ENCODE data around the gene NME3. TPM values are rescaled to one million over a fixed set of nuclear protein-coding genes. Genes with fewer than 3 reads are reported as not detected.

Gene NME3
- total and polyA plus RNA-seq, 2 donors (not counting 3 experiments of a cell fraction or from before 2014, with no cell fraction given), result 38.2 to 74.4 TPM

DNA sequence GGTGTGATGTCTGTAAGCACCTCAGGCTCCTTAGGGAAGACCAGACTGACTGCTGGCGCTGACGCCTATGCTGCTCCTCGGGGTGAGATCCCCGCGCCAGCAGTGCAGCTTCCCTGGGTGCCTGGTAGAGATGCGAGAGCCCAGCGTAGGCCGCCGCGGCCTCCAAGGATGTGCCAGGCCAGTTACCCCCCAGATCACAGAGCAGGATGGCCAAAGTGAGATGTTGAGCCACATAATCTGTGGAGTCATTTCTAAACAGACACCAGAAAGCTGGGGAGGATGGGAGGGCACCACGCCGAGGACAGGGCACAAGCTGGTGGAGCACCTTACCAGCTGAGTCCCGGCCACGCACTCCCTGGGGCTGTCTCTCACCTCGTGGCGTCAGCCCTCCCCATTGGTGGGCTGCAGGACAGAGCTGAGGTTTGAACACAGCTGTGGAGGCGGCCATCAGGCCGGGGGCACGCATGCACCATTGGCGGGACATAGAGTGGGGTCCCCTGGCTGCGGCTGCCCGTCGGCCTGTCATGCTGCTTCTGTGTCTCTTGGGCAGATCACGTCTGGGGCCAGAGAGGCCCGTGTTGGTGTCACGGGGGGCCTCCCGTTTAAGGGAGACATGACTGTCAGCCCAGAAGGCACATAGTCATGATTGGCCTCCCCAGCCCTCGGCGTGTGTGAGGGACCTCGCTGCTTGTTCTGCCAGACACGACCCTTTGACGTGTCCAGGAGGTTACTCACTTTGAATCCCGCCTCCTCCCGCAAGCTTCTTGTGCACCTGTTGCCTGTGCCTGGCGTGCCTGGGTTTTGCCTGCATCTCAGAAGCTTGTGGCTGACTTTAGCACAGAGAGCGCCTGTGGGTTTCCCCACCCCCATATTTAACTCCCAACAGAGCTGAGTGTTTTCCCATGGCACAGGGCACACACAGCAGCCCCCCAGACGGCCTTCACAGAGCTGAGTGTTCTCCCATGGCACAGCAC, 43.4 kb downstream of the NME3 start:
- TF ChIP-seq POLR2A (IDR thresholded peaks at IDR 0.05; ENCODE audit: low read depth, low read length) (no peak), JUN (IDR thresholded peaks at IDR 0.05; ENCODE audit: borderline replicate concordance, insufficient read depth, insufficient read length, low read depth) (no peak), GATA2 (IDR thresholded peaks at IDR 0.05; ENCODE audit: insufficient read depth, insufficient read length, low read depth, low read length) (no peak), MYC (IDR thresholded peaks at IDR 0.05; ENCODE audit: low read depth, low read length) (no peak), EZH2 (IDR thresholded peaks at IDR 0.05; ENCODE audit: borderline replicate concordance, low read depth, low read length, severe bottlenecking) (no peak), FOS (IDR thresholded peaks at IDR 0.05; ENCODE audit: borderline replicate concordance, insufficient read depth, low read length) (no peak), POLR2AphosphoS5 (IDR thresholded peaks at IDR 0.05; ENCODE audit: insufficient read depth, low read depth, low read length) (no peak)
- TF ChIP-seq, protein P1, sequence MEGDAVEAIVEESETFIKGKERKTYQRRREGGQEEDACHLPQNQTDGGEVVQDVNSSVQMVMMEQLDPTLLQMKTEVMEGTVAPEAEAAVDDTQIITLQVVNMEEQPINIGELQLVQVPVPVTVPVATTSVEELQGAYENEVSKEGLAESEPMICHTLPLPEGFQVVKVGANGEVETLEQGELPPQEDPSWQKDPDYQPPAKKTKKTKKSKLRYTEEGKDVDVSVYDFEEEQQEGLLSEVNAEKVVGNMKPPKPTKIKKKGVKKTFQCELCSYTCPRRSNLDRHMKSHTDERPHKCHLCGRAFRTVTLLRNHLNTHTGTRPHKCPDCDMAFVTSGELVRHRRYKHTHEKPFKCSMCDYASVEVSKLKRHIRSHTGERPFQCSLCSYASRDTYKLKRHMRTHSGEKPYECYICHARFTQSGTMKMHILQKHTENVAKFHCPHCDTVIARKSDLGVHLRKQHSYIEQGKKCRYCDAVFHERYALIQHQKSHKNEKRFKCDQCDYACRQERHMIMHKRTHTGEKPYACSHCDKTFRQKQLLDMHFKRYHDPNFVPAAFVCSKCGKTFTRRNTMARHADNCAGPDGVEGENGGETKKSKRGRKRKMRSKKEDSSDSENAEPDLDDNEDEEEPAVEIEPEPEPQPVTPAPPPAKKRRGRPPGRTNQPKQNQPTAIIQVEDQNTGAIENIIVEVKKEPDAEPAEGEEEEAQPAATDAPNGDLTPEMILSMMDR (IDR thresholded peaks at IDR 0.05; ENCODE audit: extremely low read depth in 1 of 2, insufficient read depth in 1 of 2, low read depth in 1 of 2, low read length in 2 of 2), result no peak
- TF ChIP-seq, protein P2, sequence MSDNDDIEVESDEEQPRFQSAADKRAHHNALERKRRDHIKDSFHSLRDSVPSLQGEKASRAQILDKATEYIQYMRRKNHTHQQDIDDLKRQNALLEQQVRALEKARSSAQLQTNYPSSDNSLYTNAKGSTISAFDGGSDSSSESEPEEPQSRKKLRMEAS (IDR thresholded peaks at IDR 0.05; ENCODE audit: insufficient read depth, insufficient read length), result no peak
- FAIRE-seq (no peak), DNase-seq (ENCODE audit: low read depth, low spot score) (no peak)
- ChIA-PET POLR2A (no interaction called here), CTCF (interaction anchor here (1.1 kb wide), 2 partner anchors 22 to 37 kb away, joined by 3 read pairs; partner anchors contain the start of gene MAPK8IP3)
- Histone ChIP-seq H3K27ac (ENCODE audit: insufficient read depth, low read depth, low read length) (no peak overlapping the region), H3K4me3 (replicated peaks in 1 of 3; ENCODE audit: insufficient read depth in 1 of 3, low read depth in 1 of 3, low read length in 3 of 3) (no peak overlapping the region), H3K4me1 (ENCODE audit: control insufficient read depth, extremely low read depth, insufficient read depth, low read length) (peaks cover 2% of the 10 kb centered on the region), H3K9ac (replicated peaks; ENCODE audit: extremely low read depth, insufficient read depth, low read length) (no peak overlapping the region), H3K36me3 (ENCODE audit: control insufficient read depth in 2 of 2, extremely low read depth in 1 of 2, insufficient read depth in 2 of 2, low read length in 2 of 2) (peaks cover 4 to 40% of the 10 kb centered on the region in 2 experiments), H3K79me2 (ENCODE audit: control insufficient read depth, insufficient read depth, low read length) (peaks cover 17% of the 10 kb centered on the region), H3K27me3 (ENCODE audit: control insufficient read depth in 2 of 2, insufficient read depth in 2 of 2, low read length in 2 of 2) (no peaks in the 10 kb centered on the region), H2AFZ (ENCODE audit: low read depth, low read length) (no peak overlapping the region), H3K9me3 (replicated peaks; ENCODE audit: control insufficient read depth, insufficient read depth, low read length) (no peaks in the 10 kb centered on the region), H3K4me2 (ENCODE audit: insufficient read depth, low read length) (no peak overlapping the region), H3K9me1 (replicated peaks; ENCODE audit: control insufficient read depth, extremely low read depth, insufficient read depth, low read length) (no peaks in the 10 kb centered on the region), H4K20me1 (replicated peaks; ENCODE audit: control insufficient read depth, extremely low read depth, insufficient read depth, low read length) (no peaks in the 10 kb centered on the region)
- dilution Hi-C loops (cut with MboI; ENCODE audit: extremely low pct_ligation_motif_present, low sequenced_read_pairs), result no loop called here
- BruUV-seq (replicated peaks), result no TSS peak
- intact Hi-C loops (cut with micrococcal nuclease), result no loop called here

All from endothelial cell of umbilical vein (primary cell).